HG03342 (cell line): ENCODE measurements around the gene MRPS11.
"Not testable (repeated sequence)": the region's sequence is repeated elsewhere in the genome, so short reads cannot be mapped to it uniquely, and the experiment has no call there.

Experiments used
- ATAC-seq: cut with Tn5 transposase; IDR thresholded peaks from one replicate; pipeline ENCODE4 v1.9.1; 2021; ENCODE audit warnings: mild to moderate bottlenecking, moderate library complexity; ENCODE audit not compliant: unreplicated experiment

MRPS11 gene

GRCh38 chr15:88489321-88489720 lies 21.8 kb downstream of the MRPS11 start:
- ATAC-seq: no peak

DNA sequence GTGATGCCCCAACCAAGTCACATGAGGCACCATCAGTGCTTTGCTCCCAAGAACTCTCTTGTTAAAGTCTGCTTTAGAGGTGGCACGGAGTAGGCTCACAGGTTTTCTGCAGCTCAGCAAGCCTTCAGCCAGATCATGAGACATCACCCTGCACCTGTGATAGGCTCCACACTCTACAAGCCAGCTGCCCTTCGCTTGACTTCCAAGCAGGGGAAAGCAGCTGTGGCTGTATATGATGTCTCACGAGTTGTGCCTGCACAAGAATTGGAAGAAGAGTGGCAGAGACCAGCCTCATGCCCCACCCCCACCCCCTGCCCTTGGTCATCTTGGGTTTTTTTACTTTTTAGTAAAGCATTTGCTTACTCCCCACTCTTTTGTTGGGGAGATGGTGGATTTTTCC lies 22.5 kb downstream of the MRPS11 start:
- no peak for ATAC-seq

DNA sequence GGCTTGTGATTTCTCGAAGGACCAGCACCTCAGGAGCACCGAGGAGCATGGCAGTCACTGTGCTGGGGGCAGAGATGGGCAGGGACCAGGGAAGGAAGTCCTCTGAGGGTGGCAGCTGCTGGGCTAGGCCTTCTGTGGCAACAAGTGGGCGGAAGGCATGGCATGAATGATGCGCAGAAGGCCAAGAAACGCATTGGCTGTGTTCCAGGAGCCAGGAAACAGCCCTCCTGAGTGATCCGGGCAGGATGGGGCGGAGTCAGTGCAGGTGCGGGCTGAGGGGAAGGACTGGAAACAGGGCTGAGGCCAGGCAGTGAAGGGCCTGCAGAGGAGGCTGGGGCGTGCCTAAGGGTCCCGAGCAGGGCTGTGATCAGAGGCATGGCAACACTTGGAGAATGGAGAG lies 23.6 kb downstream of the MRPS11 start:
- no peak for ATAC-seq

DNA sequence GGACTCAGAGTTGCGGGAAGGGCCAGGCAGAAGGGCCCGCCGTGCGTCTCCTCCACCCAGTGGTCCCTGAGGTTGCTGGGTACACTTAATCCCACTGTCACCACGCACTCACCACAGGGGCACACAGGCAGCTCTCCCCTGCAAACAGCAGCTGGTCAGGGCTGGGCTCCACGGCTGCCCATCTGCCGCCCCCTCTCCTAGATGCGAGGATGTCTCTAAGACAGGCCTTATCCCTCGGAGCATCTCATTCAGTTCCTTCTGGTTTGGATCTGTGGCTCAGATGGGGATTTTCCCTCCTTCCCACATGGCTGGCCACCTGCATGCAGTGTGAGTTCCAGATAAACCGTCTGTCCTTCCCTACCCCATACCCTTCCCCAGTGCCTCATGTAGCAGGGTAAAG lies 26.3 kb downstream of the MRPS11 start:
- ATAC-seq: no peak

GRCh38 chr15:88497109-88497765 lies 29.7 kb downstream of the MRPS11 start:
- ATAC-seq: no peak

- ATAC-seq: no peak
These were observed 31.5 kb downstream of the MRPS11 start for GRCh38 chr15:88498996-88499395.

DNA sequence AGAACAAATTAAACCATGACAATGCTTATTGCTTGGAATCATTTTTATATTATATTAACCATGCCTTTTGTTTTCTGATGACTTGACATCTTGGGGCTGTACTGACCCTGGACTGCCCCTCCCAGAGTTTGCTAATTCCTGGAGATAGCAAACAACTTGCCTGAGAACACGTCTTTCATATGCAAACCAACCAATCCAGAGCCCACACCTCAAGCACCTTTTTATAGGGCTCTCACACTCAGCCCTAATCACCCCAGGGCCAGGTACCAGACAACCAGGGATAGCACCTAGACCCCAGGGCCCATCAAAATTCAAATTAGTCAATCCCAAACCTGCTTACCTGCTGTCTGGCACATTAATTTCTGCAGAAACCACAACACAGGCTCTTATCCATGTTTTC lies 36.9 kb downstream of the MRPS11 start:
- ATAC-seq: no peak

DNA sequence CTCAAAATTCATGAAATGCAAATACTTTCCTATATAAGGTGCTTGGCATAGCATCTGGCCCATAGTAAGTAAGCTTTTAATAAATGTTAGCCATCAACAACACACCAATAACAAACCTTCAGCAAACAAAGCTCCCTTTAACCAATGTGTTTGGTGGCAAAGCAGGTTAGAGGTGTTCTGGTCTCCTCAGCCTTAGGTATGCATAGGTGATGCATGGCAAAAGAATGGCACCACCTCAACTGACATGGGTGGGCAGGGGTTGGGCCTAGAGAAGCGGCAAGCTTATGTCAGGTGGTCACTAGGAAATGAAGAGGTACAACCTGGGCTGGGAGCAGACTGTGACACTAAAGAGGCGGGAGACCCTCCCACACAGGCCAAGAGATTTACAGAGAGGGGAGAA lies 38.2 kb downstream of the MRPS11 start:
- ATAC-seq: no peak

DNA sequence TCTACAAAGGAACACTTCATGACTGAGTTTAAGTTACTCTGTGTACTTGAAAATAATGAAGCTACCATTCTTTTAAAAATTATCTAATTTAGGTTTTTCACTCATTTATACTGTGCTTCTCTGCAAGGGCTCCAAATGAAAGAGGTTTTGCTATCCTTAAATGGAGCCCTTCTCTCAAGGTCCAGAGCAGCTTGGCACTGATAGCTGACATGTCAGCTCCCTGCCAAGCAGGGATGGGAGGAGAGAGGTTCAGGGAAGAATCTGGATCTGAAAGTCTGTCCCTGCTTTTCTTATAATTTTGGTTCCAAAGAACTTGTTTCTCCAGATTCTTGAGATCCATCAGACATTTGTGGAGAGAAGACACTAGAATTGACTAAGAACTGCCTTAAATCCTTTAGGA lies 39.1 kb downstream of the MRPS11 start:
- no peak for ATAC-seq

GRCh38 chr15:88509321-88509720 lies 41.8 kb downstream of the MRPS11 start:
- ATAC-seq: no peak

GRCh38 chr15:88509964-88510363 lies 42.5 kb downstream of the MRPS11 start:
- no peak for ATAC-seq

DNA sequence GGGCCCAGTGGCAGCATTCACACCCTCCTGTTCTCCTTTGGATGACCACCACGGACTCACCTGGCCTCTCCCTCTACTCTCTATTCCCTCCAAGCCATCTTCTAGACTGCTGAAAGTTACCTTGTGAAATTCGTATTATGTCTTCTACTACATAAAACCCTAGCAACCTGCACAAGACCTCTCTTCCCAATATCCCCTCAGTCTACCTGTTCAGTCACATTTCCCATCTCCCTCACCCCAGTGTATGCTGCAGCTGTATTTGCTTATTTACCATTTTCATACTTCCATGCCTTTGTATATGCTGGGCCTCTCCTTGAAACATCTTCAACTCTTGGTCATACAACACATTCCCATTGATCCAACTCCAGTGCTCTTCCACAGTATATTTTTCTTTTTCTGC lies 43.7 kb downstream of the MRPS11 start:
- no peak for ATAC-seq

DNA sequence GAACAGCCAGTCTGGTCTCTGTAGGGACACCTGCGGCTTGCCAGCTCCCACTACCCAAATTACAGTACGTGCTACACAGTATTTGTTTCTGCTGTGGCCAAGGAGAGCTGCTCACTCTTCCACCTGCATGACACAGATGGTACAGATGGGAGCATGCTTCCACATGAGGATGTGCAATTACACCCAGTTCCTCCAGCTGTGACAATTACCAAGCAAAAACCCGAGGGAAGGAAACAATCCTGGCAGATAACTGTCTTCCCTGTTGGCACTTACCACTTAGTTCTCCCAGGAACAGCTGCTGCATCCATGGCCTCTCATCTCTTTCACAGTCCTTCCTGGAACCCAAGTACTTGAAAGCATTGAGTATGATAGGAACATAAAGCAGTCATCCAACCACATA lies 44.6 kb downstream of the MRPS11 start:
- ATAC-seq: no peak

DNA sequence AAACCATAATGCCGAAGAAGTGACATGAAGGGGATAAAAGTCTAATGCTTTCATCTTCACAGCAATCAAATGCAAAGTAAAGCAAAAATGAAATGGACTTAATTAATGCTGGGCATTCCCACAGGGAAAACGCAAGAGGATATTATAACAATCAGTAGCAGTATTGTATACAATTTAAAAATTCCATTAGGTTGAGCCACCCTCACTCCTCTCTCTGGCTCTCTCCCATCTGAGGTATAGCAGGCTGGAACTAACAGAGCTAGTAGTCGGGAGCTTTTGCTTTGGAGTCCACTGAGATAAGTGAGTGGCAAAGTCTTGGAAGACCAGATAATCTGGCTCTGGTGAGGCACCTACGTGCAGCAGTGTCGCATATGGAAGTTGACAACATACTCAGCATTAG lies 45.1 kb downstream of the MRPS11 start:
- no peak for ATAC-seq

- ATAC-seq: no peak
These were observed 45.7 kb downstream of the MRPS11 start for GRCh38 chr15:88513195-88513594.

GRCh38 chr15:88518903-88519302 lies 51.4 kb downstream of the MRPS11 start:
- no peak for ATAC-seq

- not testable (repeated sequence) for ATAC-seq
These were observed 56.6 kb downstream of the MRPS11 start for GRCh38 chr15:88524094-88524493.

DNA sequence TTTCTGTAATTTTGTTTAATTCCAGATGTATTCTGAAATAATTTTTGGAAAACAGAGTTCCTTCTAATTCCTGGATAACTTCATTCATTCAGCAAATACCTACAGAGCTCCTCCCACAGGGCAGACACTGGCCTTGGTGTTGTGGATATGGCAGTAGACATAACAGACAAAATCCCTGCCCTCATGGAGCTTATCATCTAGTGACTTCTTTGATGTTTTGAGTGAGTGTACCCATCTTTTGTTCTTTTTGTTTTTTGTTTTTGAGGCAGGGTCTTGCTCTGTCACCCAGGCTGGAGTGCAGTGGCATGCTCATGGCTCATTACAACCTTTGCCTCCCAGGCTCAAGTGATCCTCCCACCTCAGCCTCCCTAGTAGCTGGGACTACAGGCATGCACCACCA lies 57.9 kb downstream of the MRPS11 start:
- no peak for ATAC-seq

DNA sequence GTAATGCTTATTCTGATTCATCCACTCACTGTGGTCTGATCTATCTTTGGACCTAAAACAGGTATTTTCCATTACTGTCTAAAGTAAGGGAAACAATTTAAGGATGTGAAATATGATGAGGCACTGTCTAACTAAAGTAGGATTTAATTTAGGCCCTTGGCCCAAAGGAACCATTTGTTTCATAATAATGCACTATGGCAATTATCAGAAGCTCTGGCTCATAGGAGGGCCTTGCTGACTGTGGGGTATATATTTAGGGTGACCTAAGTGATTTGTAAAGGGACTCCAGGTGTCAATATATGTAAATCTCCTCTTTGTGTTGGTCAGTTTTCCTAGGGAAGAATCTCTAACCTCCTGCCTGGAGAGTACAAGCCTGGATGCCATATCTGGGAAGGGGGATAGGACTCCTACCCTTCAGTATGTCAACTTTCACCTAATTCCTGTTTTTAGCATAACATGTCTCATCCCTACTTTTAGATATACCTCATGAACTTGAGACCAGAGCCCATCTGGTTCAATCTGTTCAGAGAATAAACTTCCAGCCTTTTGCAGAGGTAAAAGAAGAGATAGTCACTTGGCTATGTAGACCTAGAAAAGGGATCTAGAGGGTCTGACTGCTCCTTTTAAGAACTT lies 58.9 kb downstream of the MRPS11 start:
- no peak for ATAC-seq

DNA sequence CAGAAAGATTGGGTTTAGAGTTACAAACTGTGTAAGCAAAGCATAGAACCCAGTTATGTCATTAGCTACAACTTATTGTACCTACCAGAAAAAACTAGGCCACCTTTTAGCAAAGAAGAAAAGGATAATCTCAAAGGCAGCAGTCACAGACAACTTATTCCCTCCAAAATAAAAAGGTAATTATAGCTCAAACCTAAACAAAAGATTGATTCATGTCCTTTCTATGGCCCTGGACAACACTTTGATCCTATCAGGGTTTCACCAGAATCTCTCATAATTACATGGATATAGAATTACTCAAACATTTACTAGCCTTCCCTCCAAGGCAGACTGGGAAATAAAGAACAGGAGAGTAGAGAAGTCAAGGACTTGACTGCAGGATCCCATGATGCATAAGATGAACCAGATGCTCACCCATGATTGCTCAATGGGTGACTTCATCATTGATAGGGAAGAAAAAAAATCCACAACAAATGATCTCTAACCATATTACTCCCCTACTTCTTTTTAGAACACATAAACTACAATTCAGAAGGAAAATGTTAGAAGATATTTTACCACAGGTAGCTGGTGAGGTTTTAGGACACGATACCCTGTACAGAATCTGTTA lies 61.6 kb downstream of the MRPS11 start:
- ATAC-seq: no peak
